ENCODE measurements around the gene CDK14.

The CDK14 gene

DNA sequence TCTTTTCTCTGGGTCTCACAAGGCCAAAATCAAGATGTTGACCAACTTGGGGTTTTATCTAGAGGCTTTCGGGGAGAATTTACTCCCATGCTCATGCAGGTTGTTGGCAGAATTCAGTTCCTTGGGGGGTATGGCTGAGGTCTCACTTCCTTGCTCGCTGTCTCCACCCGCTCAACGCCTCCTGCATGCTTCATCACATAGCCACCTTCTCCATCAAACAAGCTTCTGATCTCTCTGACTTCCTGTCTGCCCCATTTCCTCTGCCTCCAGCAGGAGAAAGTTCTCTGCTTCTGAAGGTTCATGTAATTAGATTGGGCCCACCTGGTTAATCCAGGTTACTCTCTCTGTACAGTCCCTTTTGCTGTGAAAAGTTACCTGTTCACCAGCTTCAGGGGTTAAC is 489.1 kb downstream of the CDK14 start:
- H3K4me1 Mint-ChIP-seq = no peaks in the 10 kb centered on the region
- H3K9me3 Mint-ChIP-seq = no peaks in the 10 kb centered on the region
- no peak for ATAC-seq (replicated peaks; ENCODE audit: extremely low read depth, poor library complexity, severe bottlenecking)
- H3K27ac Mint-ChIP-seq (ENCODE audit: low read depth) = no peak overlapping the region
- no peak for DNase-seq (ENCODE audit: low spot score in 2 of 2)
- H3K27me3 Mint-ChIP-seq = no peaks in the 10 kb centered on the region
- H3K4me3 Mint-ChIP-seq = no peak overlapping the region
- H3K36me3 Mint-ChIP-seq (ENCODE audit: insufficient read depth) = no peaks in the 10 kb centered on the region

GRCh38 chr7:91086200-91086599 is 490.1 kb downstream of the CDK14 start:
- ATAC-seq (replicated peaks; ENCODE audit: extremely low read depth, poor library complexity, severe bottlenecking) (no peak), DNase-seq (ENCODE audit: low spot score in 2 of 2) (no peak)
- no peak overlapping the region for H3K27ac Mint-ChIP-seq (ENCODE audit: low read depth)
- no peaks in the 10 kb centered on the region for H3K27me3 Mint-ChIP-seq
- no peaks in the 10 kb centered on the region for H3K4me1 Mint-ChIP-seq
- no peaks in the 10 kb centered on the region for H3K9me3 Mint-ChIP-seq
- H3K36me3 Mint-ChIP-seq (ENCODE audit: insufficient read depth) = no peaks in the 10 kb centered on the region
- H3K4me3 Mint-ChIP-seq = no peak overlapping the region

DNA sequence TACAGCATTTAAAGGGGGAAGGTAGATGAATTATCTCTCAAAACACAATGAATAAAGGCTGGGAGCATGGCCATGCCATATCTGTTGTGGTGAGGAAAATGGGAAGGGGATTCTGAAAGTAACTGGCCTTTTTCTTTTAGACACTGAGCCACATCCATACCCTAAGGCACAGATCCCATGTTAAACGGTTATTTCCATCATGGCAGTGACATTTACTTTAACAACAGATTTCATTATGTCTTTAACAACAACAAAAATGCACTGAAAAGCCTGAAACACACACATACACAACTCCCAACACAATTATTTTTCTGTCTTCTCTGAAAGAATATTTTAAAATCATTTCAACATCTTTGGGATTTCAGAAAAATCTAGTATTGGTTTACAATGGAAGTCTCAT is 492.0 kb downstream of the CDK14 start:
- no peak for ATAC-seq (replicated peaks; ENCODE audit: extremely low read depth, poor library complexity, severe bottlenecking)
- no peak overlapping the region for H3K4me3 Mint-ChIP-seq
- H3K9me3 Mint-ChIP-seq = no peaks in the 10 kb centered on the region
- no peak overlapping the region for H3K27ac Mint-ChIP-seq (ENCODE audit: low read depth)
- H3K36me3 Mint-ChIP-seq (ENCODE audit: insufficient read depth) = no peaks in the 10 kb centered on the region
- DNase-seq (ENCODE audit: low spot score in 2 of 2) = no peak
- no peaks in the 10 kb centered on the region for H3K27me3 Mint-ChIP-seq
- H3K4me1 Mint-ChIP-seq = no peaks in the 10 kb centered on the region

GRCh38 chr7:91088691-91089090 is 492.6 kb downstream of the CDK14 start:
- DNase-seq (ENCODE audit: low spot score in 2 of 2) (no peak), ATAC-seq (replicated peaks; ENCODE audit: extremely low read depth, poor library complexity, severe bottlenecking) (no peak)
- H3K4me1 Mint-ChIP-seq = no peaks in the 10 kb centered on the region
- H3K27ac Mint-ChIP-seq (ENCODE audit: low read depth) = no peak overlapping the region
- no peaks in the 10 kb centered on the region for H3K9me3 Mint-ChIP-seq
- no peaks in the 10 kb centered on the region for H3K27me3 Mint-ChIP-seq
- no peak overlapping the region for H3K4me3 Mint-ChIP-seq
- H3K36me3 Mint-ChIP-seq (ENCODE audit: insufficient read depth) = no peaks in the 10 kb centered on the region

DNA sequence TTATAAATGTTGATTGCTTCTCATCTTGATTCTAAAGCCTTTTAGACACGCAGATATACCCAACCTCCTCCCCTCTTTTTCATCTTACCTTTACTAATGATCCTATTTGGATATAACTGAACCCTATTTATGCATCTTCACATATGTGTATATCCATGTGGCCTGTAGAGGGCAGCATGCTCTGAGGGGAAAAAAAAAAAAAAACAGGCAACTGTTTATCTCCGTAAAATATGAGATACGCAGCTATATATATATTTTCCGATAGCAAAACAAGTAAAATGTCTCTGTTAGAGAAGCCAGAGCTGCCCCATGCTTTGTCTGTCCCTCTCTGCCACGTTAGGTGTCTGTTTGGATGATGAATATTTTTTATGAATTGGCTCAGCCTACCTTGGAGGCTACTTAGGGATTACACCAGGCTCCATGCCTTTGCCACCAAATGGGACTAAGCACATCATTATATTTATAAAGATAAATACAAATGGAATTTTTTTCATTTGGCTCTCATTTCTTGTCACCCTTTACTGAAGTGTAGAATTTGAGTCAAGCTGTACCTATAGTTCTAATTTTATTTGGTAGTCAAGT is 493.4 kb downstream of the CDK14 start:
- H3K36me3 Mint-ChIP-seq (ENCODE audit: insufficient read depth) = no peaks in the 10 kb centered on the region
- no peaks in the 10 kb centered on the region for H3K9me3 Mint-ChIP-seq
- DNase-seq (ENCODE audit: low spot score in 2 of 2) (no peak), ATAC-seq (replicated peaks; ENCODE audit: extremely low read depth, poor library complexity, severe bottlenecking) (no peak)
- H3K4me3 Mint-ChIP-seq = no peak overlapping the region
- H3K27me3 Mint-ChIP-seq = no peaks in the 10 kb centered on the region
- H3K4me1 Mint-ChIP-seq = no peaks in the 10 kb centered on the region
- H3K27ac Mint-ChIP-seq (ENCODE audit: low read depth) = no peak overlapping the region

- no peaks in the 10 kb centered on the region for H3K4me1 Mint-ChIP-seq
- H3K27ac Mint-ChIP-seq (ENCODE audit: low read depth) = no peak overlapping the region
- no peak for DNase-seq (ENCODE audit: low spot score in 2 of 2)
- no peak for ATAC-seq (replicated peaks; ENCODE audit: extremely low read depth, poor library complexity, severe bottlenecking)
- H3K9me3 Mint-ChIP-seq = no peaks in the 10 kb centered on the region
- H3K36me3 Mint-ChIP-seq (ENCODE audit: insufficient read depth) = no peaks in the 10 kb centered on the region
- H3K4me3 Mint-ChIP-seq = no peak overlapping the region
- H3K27me3 Mint-ChIP-seq = no peaks in the 10 kb centered on the region
These were observed 494.6 kb downstream of the CDK14 start for GRCh38 chr7:91090684-91091083.

- no peaks in the 10 kb centered on the region for H3K36me3 Mint-ChIP-seq (ENCODE audit: insufficient read depth)
- no peak overlapping the region for H3K27ac Mint-ChIP-seq (ENCODE audit: low read depth)
- H3K27me3 Mint-ChIP-seq = no peaks in the 10 kb centered on the region
- H3K4me1 Mint-ChIP-seq = no peaks in the 10 kb centered on the region
- no peak overlapping the region for H3K4me3 Mint-ChIP-seq
- ATAC-seq (replicated peaks; ENCODE audit: extremely low read depth, poor library complexity, severe bottlenecking) (no peak), DNase-seq (ENCODE audit: low spot score in 2 of 2) (no peak)
- H3K9me3 Mint-ChIP-seq = no peaks in the 10 kb centered on the region
These were observed 495.5 kb downstream of the CDK14 start for GRCh38 chr7:91091631-91092030.

DNA sequence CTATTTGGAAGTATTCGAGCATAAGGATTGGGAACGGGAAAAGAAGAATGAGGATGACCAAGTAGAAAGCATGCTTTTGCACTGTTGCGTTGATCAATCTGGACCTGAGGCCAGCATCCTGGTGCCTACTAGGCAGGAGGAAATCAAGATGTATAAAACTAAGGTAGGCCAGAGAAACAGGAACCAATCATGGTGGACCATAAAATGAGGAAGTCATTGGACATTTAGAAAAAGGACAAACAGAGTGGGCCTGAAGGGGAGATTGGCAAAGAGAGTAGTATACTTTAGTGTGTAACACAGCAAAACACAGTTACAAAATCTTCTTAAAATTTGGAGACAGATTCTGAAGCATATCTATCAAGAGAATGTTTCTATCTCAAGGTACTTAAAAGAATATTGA is 497.1 kb downstream of the CDK14 start:
- Mint-ChIP-seq H3K9me3 (no peaks in the 10 kb centered on the region), H3K4me1 (no peaks in the 10 kb centered on the region), H3K27ac (ENCODE audit: low read depth) (no peak overlapping the region), H3K36me3 (ENCODE audit: insufficient read depth) (no peaks in the 10 kb centered on the region), H3K4me3 (no peak overlapping the region), H3K27me3 (no peaks in the 10 kb centered on the region)
- ATAC-seq (replicated peaks; ENCODE audit: extremely low read depth, poor library complexity, severe bottlenecking) = no peak
- no peak for DNase-seq (ENCODE audit: low spot score in 2 of 2)

- Mint-ChIP-seq H3K27ac (ENCODE audit: low read depth) (no peak overlapping the region), H3K27me3 (no peaks in the 10 kb centered on the region), H3K4me1 (no peaks in the 10 kb centered on the region), H3K36me3 (ENCODE audit: insufficient read depth) (no peaks in the 10 kb centered on the region), H3K4me3 (no peak overlapping the region), H3K9me3 (no peaks in the 10 kb centered on the region)
- DNase-seq (ENCODE audit: low spot score in 2 of 2) (no peak), ATAC-seq (replicated peaks; ENCODE audit: extremely low read depth, poor library complexity, severe bottlenecking) (no peak)
These were observed 502.4 kb downstream of the CDK14 start for GRCh38 chr7:91098566-91098965.

DNA sequence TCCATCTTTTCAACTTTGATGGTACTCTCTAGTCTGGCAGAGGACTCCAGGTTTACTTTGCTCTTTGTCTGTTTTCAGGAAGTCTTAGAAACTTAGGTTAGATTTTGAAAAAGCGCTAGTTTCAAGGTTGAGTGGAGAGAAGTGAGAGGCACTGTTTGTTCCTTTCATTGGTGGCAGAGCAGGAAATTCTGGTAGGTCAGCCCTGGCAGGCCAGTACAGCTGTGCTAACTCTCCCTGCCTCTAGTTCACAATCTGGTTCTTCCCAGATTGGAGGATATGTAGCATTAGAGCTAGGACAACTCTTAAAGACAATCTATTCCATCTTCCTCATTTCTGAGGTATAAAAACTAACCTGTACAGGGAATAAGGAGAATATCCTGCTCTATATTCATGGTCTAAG is 507.2 kb downstream of the CDK14 start:
- no peaks in the 10 kb centered on the region for H3K4me1 Mint-ChIP-seq
- H3K27ac Mint-ChIP-seq (ENCODE audit: low read depth) = no peak overlapping the region
- H3K4me3 Mint-ChIP-seq = no peak overlapping the region

GRCh38 chr7:91107460-91107859 is 511.3 kb downstream of the CDK14 start:
- Mint-ChIP-seq H3K4me3 (no peak overlapping the region), H3K27ac (ENCODE audit: low read depth) (no peak overlapping the region), H3K36me3 (ENCODE audit: insufficient read depth) (no peaks in the 10 kb centered on the region), H3K27me3 (no peaks in the 10 kb centered on the region), H3K9me3 (no peaks in the 10 kb centered on the region), H3K4me1 (no peaks in the 10 kb centered on the region)
- DNase-seq (ENCODE audit: low spot score in 2 of 2) (no peak), ATAC-seq (replicated peaks; ENCODE audit: extremely low read depth, poor library complexity, severe bottlenecking) (no peak)

More for the DNA sequence above, 507.2 kb downstream of the CDK14 start:
- no peaks in the 10 kb centered on the region for H3K9me3 Mint-ChIP-seq
- H3K27me3 Mint-ChIP-seq = no peaks in the 10 kb centered on the region
- ATAC-seq (replicated peaks; ENCODE audit: extremely low read depth, poor library complexity, severe bottlenecking) (no peak), DNase-seq (ENCODE audit: low spot score in 2 of 2) (no peak)
- H3K36me3 Mint-ChIP-seq (ENCODE audit: insufficient read depth) = no peaks in the 10 kb centered on the region

DNA sequence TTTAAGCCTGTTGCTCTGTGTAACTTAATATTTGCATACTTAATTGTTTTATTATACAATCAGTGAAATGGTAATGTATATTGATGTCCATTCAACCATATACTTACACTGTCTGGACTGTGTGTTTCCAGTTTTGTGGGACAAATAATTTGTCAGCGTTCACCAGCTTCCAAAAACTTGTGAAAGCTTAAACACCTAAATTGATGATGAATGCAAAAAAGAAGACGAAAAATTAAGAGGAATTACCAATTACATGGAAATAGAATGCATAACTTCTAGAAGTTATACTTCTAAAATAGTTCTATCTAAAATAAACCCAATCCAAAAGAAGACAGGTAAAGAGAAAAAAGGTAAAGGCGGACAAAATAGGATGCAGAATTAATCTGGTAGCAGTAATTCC is 513.1 kb downstream of the CDK14 start:
- Mint-ChIP-seq H3K27ac (ENCODE audit: low read depth) (no peak overlapping the region), H3K4me3 (no peak overlapping the region), H3K27me3 (no peaks in the 10 kb centered on the region), H3K4me1 (no peaks in the 10 kb centered on the region), H3K36me3 (ENCODE audit: insufficient read depth) (no peaks in the 10 kb centered on the region), H3K9me3 (no peaks in the 10 kb centered on the region)
- ATAC-seq (replicated peaks; ENCODE audit: extremely low read depth, poor library complexity, severe bottlenecking) = no peak
- DNase-seq (ENCODE audit: low spot score in 2 of 2) = no peak

- no peak overlapping the region for H3K4me3 Mint-ChIP-seq
- no peaks in the 10 kb centered on the region for H3K27me3 Mint-ChIP-seq
- no peak overlapping the region for H3K27ac Mint-ChIP-seq (ENCODE audit: low read depth)
- ATAC-seq (replicated peaks; ENCODE audit: extremely low read depth, poor library complexity, severe bottlenecking) = no peak
- H3K36me3 Mint-ChIP-seq (ENCODE audit: insufficient read depth) = no peaks in the 10 kb centered on the region
- H3K9me3 Mint-ChIP-seq = no peaks in the 10 kb centered on the region
- DNase-seq (ENCODE audit: low spot score in 2 of 2) = no peak
- no peaks in the 10 kb centered on the region for H3K4me1 Mint-ChIP-seq
These were observed 516.8 kb downstream of the CDK14 start for GRCh38 chr7:91112902-91113341.

DNA sequence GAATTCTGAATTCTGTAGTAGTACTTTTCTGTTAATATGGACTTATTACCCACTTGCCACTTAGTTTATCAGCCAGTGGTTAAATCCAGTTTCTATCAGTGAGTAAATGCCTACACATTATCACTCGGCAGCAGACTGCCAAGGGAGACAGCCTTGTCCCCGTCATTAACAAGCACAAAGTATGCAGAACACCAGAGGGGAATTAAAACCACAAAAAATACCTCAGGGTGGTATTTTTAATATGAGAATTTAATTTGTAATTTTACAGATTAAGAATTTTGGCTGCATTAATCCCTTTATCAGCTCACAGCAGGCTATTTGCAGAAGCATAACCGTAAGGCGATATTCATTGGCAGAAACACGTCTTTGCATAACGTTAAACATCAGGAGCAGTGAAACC is 518.1 kb downstream of the CDK14 start:
- DNase-seq (ENCODE audit: low spot score in 2 of 2) = no peak
- Mint-ChIP-seq H3K4me1 (no peaks in the 10 kb centered on the region), H3K27me3 (no peaks in the 10 kb centered on the region), H3K4me3 (no peak overlapping the region), H3K9me3 (no peaks in the 10 kb centered on the region), H3K36me3 (ENCODE audit: insufficient read depth) (no peaks in the 10 kb centered on the region), H3K27ac (ENCODE audit: low read depth) (no peak overlapping the region)
- ATAC-seq (replicated peaks; ENCODE audit: extremely low read depth, poor library complexity, severe bottlenecking) = no peak

Measured in central memory CD8-positive, alpha-beta T cell (primary cell).